ENCODE results near the gene HRNR.
"Not testable (repeated sequence)": the region's sequence is repeated elsewhere in the genome, so short reads cannot be mapped to it uniquely, and the experiment has no call there.

Gene HRNR

GRCh38 chr1:152224093-152224492, at the start of gene HRNR:
Gene HRNR, minus strand, starts transcription at chr1:152224193. Its CDS starts 940 bp downstream, at chr1:152223253.
- no peak within 1 kb of the TSS for H3K27ac ChIP-seq (ENCODE audit: poor library complexity, severe bottlenecking)
- no peak for DNase-seq (ENCODE audit: low spot score)
- no peaks in the 10 kb centered on the region for H3K9me3 ChIP-seq (ENCODE audit: severe bottlenecking)
- TF ChIP-seq CTCF (IDR thresholded peaks at IDR 0.05; ENCODE audit: poor library complexity, severe bottlenecking): no peak
- no peak within 1 kb of the TSS for H3K4me3 ChIP-seq (ENCODE audit: severe bottlenecking)
- no peaks in the 10 kb centered on the region for H3K36me3 ChIP-seq (ENCODE audit: low read depth)
- H3K27me3 ChIP-seq (ENCODE audit: insufficient read depth, poor library complexity, severe bottlenecking): no peaks in the 10 kb centered on the region
- ATAC-seq (ENCODE audit: low read depth): no peak
- H3K4me1 ChIP-seq (ENCODE audit: insufficient read depth, poor library complexity, severe bottlenecking): peaks cover 9% of the 10 kb centered on the region

- not testable (repeated sequence) for H3K4me3 ChIP-seq (ENCODE audit: severe bottlenecking); H3K27me3 ChIP-seq (ENCODE audit: insufficient read depth, poor library complexity, severe bottlenecking); ATAC-seq (ENCODE audit: low read depth); DNase-seq (ENCODE audit: low spot score); H3K36me3 ChIP-seq (ENCODE audit: low read depth); H3K27ac ChIP-seq (ENCODE audit: poor library complexity, severe bottlenecking); H3K9me3 ChIP-seq (ENCODE audit: severe bottlenecking)
- H3K4me1 ChIP-seq (ENCODE audit: insufficient read depth, poor library complexity, severe bottlenecking): peaks cover 10% of the 10 kb centered on the region
Measured at GRCh38 chr1:152256394-152256793, 32.4 kb upstream of the HRNR start.

- no peak for DNase-seq (ENCODE audit: low spot score)
- no peaks in the 10 kb centered on the region for H3K9me3 ChIP-seq (ENCODE audit: severe bottlenecking)
Measured at GRCh38 chr1:152252157-152252556, 28.2 kb upstream of the HRNR start.

GRCh38 chr1:152251391-152251790, 27.4 kb upstream of the HRNR start:
- Histone ChIP-seq H3K36me3 (ENCODE audit: low read depth) (no peaks in the 10 kb centered on the region), H3K4me3 (ENCODE audit: severe bottlenecking) (no peak overlapping the region), H3K9me3 (ENCODE audit: severe bottlenecking) (no peaks in the 10 kb centered on the region), H3K4me1 (ENCODE audit: insufficient read depth, poor library complexity, severe bottlenecking) (peaks cover 12% of the 10 kb centered on the region), H3K27ac (ENCODE audit: poor library complexity, severe bottlenecking) (peak overlapping the region; percentile 37), H3K27me3 (ENCODE audit: insufficient read depth, poor library complexity, severe bottlenecking) (no peaks in the 10 kb centered on the region)
- no peak for TF ChIP-seq CTCF (IDR thresholded peaks at IDR 0.05; ENCODE audit: poor library complexity, severe bottlenecking)
- ATAC-seq (ENCODE audit: low read depth) (peak; percentile 60; the same call in 2 of the 3 replicates), DNase-seq (ENCODE audit: low spot score) (no peak)

More at GRCh38 chr1:152252157-152252556, 28.2 kb upstream of the HRNR start:
- no peak overlapping the region for H3K4me3 ChIP-seq (ENCODE audit: severe bottlenecking)
- peak overlapping the region; percentile 37 for H3K27ac ChIP-seq (ENCODE audit: poor library complexity, severe bottlenecking)
- TF ChIP-seq CTCF (IDR thresholded peaks at IDR 0.05; ENCODE audit: poor library complexity, severe bottlenecking): no peak
- peak; percentile 89 for ATAC-seq (ENCODE audit: low read depth)
- H3K27me3 ChIP-seq (ENCODE audit: insufficient read depth, poor library complexity, severe bottlenecking): no peaks in the 10 kb centered on the region
- H3K36me3 ChIP-seq (ENCODE audit: low read depth): no peaks in the 10 kb centered on the region
- H3K4me1 ChIP-seq (ENCODE audit: insufficient read depth, poor library complexity, severe bottlenecking): peaks cover 12% of the 10 kb centered on the region

- DNase-seq (ENCODE audit: low spot score) (no peak), ATAC-seq (ENCODE audit: low read depth) (no peak)
- no peaks in the 10 kb centered on the region for H3K9me3 ChIP-seq (ENCODE audit: severe bottlenecking)
- no peak overlapping the region for H3K27ac ChIP-seq (ENCODE audit: poor library complexity, severe bottlenecking)
- no peak for TF ChIP-seq CTCF (IDR thresholded peaks at IDR 0.05; ENCODE audit: poor library complexity, severe bottlenecking)
- H3K4me3 ChIP-seq (ENCODE audit: severe bottlenecking): no peak overlapping the region
- H3K4me1 ChIP-seq (ENCODE audit: insufficient read depth, poor library complexity, severe bottlenecking): peaks cover 20% of the 10 kb centered on the region
- no peaks in the 10 kb centered on the region for H3K36me3 ChIP-seq (ENCODE audit: low read depth)
- H3K27me3 ChIP-seq (ENCODE audit: insufficient read depth, poor library complexity, severe bottlenecking): no peaks in the 10 kb centered on the region
Measured at GRCh38 chr1:152247316-152247715, 23.3 kb upstream of the HRNR start.
